Lower leg skin (tissue), 4 donors: Measurements from ENCODE around the gene PTRH1. TPM values are rescaled to one million over a fixed set of nuclear protein-coding genes. Genes with fewer than 3 reads are reported as not detected.

ENCODE experiments used
- DNase-seq, 2 donors: peaks; one replicate each; pipeline ENCODE4 v3.0.0-alpha.2; 2019; ENCODE audit warnings: low spot score in 2 of 2
- H3K4me3 ChIP-seq: fragments of 200-600 bp; sonication (generic); 2 replicates; pipeline ENCODE4 v1.5.1; 2017; ENCODE audit warnings: mild to moderate bottlenecking, low read depth; ENCODE audit not compliant: poor library complexity, severe bottlenecking
- POLR2A ChIP-seq, 2 donors: fragments of 450-650 bp; IDR thresholded peaks; one replicate each; pipeline ENCODE4 v1.6.1; 2016 to 2017; ENCODE audit warnings: antibody characterized with exemption in 2 of 2, mild to moderate bottlenecking in 1 of 2, moderate library complexity in 1 of 2
- WGBS, 2 donors: methylation state at CpG; one replicate each; pipeline ENCODE4 v1.1.5; 2018; 5-methylcytosine and 5-hydroxymethylcytosine counted together
- intact Hi-C: fragments of 100-400 bp; cut with DNase I; formaldehyde crosslinking; loops from one replicate; pipeline ENCODE4 v1.15.0; 2023; ENCODE audit warnings: low total_unique reads
- total RNA-seq, 4 donors: library from RNA; depleted of rRNA; stranded (reverse); fragments of >200 nt; gene quantifications; one replicate each; pipeline ENCODE4 v1.1.0, GENCODE V29; 2016
- TF ChIP-seq, protein P1 (sequence below), 3 donors: fragments of 450-650 bp; IDR thresholded peaks; one replicate each; pipeline ENCODE4 v1.5.1; 2016; ENCODE audit warnings: antibody characterized with exemption in 3 of 3, mild to moderate bottlenecking in 3 of 3, moderate library complexity in 2 of 3

Gene PTRH1
- total RNA-seq, 4 donors from 2014 or later = 28.2 to 71.8 (median 52.3) TPM

DNA sequence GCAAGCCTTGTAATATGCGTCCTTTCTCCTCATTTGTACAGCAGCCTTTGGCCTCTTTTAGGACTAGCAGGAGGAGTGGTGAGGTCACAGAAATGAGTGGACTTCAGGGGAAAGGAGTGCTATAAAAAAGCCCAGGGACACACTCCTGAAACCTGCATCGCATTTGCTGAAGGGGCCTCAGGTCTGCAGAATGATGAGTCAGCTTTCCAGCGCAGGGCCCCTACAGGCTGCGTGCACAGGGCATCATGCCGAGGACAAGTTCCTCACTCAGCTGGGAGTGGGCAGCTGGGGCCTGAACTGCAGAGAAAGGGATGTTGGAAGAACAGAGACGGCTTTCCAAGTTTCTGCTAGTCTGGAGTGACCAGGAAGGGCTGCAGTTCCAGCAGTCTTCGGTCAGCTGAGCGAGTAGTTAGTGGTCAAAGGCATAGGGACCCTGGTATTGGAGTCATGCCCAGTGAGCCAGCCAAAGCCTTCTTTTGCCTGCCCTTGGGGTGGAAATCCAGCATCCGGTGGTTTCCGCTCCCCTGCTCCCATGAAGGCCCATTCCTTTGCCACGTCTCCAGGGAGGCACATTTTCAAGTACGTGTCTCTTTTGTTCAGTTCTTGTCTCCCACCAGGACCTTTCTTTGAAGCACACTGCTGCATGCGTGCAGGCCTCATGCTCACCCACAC lies 26.0 kb downstream of the PTRH1 start:
- H3K4me3 ChIP-seq = no peak overlapping the region
- TF ChIP-seq, protein P1, sequence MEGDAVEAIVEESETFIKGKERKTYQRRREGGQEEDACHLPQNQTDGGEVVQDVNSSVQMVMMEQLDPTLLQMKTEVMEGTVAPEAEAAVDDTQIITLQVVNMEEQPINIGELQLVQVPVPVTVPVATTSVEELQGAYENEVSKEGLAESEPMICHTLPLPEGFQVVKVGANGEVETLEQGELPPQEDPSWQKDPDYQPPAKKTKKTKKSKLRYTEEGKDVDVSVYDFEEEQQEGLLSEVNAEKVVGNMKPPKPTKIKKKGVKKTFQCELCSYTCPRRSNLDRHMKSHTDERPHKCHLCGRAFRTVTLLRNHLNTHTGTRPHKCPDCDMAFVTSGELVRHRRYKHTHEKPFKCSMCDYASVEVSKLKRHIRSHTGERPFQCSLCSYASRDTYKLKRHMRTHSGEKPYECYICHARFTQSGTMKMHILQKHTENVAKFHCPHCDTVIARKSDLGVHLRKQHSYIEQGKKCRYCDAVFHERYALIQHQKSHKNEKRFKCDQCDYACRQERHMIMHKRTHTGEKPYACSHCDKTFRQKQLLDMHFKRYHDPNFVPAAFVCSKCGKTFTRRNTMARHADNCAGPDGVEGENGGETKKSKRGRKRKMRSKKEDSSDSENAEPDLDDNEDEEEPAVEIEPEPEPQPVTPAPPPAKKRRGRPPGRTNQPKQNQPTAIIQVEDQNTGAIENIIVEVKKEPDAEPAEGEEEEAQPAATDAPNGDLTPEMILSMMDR (IDR thresholded peaks at IDR 0.05) = no peak
- no peak for TF ChIP-seq POLR2A (IDR thresholded peaks at IDR 0.05)
- no peak for DNase-seq
- 85 to 89% methylated on average over 13 of the region's 13 CpGs for WGBS, 2 donors
- intact Hi-C loops = loop anchor here (10.0 kb wide), 1 partner anchor 55 kb away; no protein-coding TSS in a partner anchor

DNA sequence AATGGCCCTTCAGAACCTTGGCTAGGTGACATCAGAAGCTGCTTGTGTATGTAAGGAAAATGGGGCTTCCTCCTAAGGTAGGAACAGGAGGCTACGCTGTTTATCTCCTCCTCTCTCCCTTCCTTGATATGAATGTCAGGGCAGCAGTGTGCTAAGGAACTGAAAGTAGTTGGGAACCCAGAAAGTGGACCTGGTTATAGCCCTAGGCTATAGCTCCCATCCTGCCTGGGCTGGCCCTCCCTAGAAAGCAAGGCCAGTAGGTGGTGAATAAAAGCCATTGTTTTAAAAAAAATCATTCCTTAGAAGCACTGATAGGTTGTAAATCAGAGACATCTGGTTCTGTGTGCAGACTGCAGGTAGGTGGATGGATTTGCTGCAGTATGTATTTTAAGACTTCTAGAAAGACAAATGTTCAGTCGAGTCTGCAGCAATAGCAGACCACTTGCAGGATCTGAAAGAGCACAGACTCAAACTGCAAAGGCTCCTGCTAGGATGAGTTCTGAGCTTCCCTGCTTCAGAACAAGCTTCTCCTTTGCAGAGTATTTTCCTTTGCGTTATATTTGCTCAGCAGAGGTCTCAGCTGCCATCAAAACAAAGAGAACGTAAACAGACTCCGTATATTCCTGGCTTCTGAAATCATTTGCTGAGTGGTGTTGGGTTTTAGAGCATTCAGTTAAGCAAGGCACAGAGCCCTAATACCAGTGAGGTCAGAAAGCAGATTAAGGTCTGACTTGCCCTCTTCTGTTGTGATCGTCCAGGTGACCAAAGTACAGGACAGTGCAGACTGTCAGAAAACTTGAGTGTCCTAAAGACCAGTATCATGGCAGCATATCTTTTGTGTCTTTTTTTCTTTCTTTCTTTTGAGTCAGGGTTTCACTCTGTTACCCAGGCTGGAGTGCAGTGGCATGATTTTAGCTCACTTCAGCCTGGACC lies 28.7 kb downstream of the PTRH1 start:
- intact Hi-C loops = loop anchor here (10.0 kb wide), 1 partner anchor 52 kb away; no protein-coding TSS in a partner anchor
- H3K4me3 ChIP-seq = no peak overlapping the region
- 78 to 83% methylated on average over 6 of the region's 6 CpGs for WGBS, 2 donors
- DNase-seq = no peak
- no peak for TF ChIP-seq POLR2A (IDR thresholded peaks at IDR 0.05)
- TF ChIP-seq, protein P1 (IDR thresholded peaks at IDR 0.05) = no peak

DNA sequence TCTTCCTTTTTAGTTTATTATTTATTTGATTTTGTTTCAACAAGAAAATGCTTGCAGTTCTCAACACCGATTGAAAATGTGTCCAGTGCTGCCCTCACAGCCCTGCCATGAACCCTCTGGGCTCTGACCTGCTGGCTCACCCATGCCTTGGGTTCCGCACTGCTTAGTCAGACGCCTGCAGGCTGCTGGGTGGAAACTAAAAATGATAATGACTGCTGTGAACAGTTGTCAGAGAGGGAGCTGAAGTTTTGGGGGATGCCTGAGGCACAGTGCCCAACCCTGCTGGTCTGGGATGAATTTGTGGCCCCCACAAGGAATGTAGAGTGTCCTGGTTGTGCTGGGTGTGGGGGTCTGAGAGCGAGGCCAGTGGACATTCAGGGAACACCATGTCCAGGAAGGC lies 30.9 kb downstream of the PTRH1 start:
- no peak overlapping the region for H3K4me3 ChIP-seq
- no peak for TF ChIP-seq POLR2A (IDR thresholded peaks at IDR 0.05)
- TF ChIP-seq, protein P1 (IDR thresholded peaks at IDR 0.05) = no peak
- no peak for DNase-seq
- WGBS, 2 donors = 79 to 81% methylated on average over 4 of the region's 4 CpGs
- intact Hi-C loops = loop anchor here (10.0 kb wide), 1 partner anchor 50 kb away; no protein-coding TSS in a partner anchor

DNA sequence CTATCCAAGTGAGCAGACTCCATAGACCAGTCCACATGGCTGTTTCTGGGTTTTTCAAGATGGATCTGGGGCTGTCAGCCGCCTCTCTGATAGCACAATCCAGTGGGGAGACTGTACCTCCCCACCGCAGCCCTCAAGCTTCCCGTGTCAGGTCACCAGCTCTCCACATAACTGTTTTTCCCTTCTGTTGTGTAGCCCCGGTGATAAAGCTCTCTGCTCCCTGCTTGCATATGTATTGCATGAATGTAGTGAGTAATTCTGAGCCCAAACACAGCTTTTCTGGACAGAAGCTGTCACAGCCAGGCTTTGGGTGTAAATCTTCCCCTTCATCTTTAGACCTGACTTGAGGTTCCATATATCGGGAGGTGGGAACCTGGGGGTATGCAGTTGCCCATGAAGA lies 31.7 kb downstream of the PTRH1 start:
- 84 to 89% methylated on average over 5 of the region's 5 CpGs for WGBS, 2 donors
- H3K4me3 ChIP-seq = no peak overlapping the region
- DNase-seq = no peak
- TF ChIP-seq, protein P1 (IDR thresholded peaks at IDR 0.05) = no peak
- intact Hi-C loops = loop anchor here (10.0 kb wide), 1 partner anchor 49 kb away; no protein-coding TSS in a partner anchor

DNA sequence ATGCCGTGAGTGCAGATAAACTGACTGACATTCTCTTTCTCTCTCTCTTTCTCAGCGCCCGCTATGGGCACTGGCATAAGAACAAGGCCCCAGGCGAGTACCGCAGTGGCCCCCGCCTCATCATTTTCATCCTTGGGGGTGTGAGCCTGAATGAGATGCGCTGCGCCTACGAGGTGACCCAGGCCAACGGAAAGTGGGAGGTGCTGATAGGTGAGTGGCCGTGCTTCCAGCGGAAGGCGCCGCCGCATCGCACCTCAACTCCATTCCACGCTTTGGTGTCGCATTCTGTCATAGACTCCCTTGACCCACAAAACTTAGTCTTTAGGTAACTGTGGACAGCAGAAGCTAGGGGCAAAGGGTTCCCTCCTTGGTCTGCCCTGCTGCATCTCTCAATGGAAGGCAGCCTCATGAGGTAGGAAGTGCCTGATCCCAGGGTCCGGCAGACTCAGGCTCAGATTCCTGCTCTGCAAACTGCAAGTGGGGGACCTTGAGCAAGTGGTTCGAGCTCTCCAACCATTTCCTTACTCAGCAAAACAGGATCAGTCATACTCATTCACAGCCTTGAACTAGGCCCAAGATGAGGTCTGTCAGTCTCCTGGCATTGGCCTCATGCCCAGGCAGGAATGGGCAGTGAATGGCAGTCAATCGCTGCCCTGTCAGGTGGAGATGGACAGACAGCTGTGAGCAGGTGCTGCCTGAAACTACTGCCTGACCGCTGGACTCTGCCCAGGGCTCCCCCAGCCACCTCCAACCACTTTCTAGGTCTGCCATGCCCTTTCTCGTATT lies 32.9 kb downstream of the PTRH1 start:
- no peak for TF ChIP-seq POLR2A (IDR thresholded peaks at IDR 0.05)
- TF ChIP-seq, protein P1 (IDR thresholded peaks at IDR 0.05) = no peak
- no peak for DNase-seq
- intact Hi-C loops = loop anchor here (10.0 kb wide), 1 partner anchor 48 kb away; no protein-coding TSS in a partner anchor
- 91 to 94% methylated on average over 23 of the region's 23 CpGs for WGBS, 2 donors
- no peak overlapping the region for H3K4me3 ChIP-seq
